Osteocyte (in vitro differentiated cells): ENCODE data around the gene FAM237A. TPM values are rescaled to one million over a fixed set of nuclear protein-coding genes. Genes with fewer than 3 reads are reported as not detected.

ENCODE experiments used
- DNase-seq: peaks from one replicate; pipeline ENCODE4 v3.0.0; 2021; ENCODE audit warnings: mixed read lengths; ENCODE audit not compliant: unreplicated experiment; ENCODE audit errors: extremely low spot score
- H3K27ac Mint-ChIP-seq: one replicate; pipeline ENCODE4 v1.8.0; 2021; ENCODE audit warnings: mild to moderate bottlenecking, mixed read lengths; ENCODE audit not compliant: unreplicated experiment
- H3K27me3 Mint-ChIP-seq: one replicate; pipeline ENCODE4 v1.8.0; 2021; ENCODE audit warnings: mixed read lengths; ENCODE audit not compliant: unreplicated experiment
- H3K36me3 Mint-ChIP-seq: one replicate; pipeline ENCODE4 v1.8.0; 2021; ENCODE audit warnings: mixed read lengths; ENCODE audit not compliant: unreplicated experiment
- H3K4me1 Mint-ChIP-seq: one replicate; pipeline ENCODE4 v1.8.0; 2021; ENCODE audit warnings: mixed read lengths; ENCODE audit not compliant: unreplicated experiment
- H3K4me3 Mint-ChIP-seq: one replicate; pipeline ENCODE4 v1.8.0; 2021; ENCODE audit warnings: mild to moderate bottlenecking, moderate library complexity, mixed read lengths; ENCODE audit not compliant: unreplicated experiment
- H3K9me3 Mint-ChIP-seq: one replicate; pipeline ENCODE4 v1.8.0; 2021; ENCODE audit warnings: mixed read lengths; ENCODE audit not compliant: unreplicated experiment
- CTCF ChIP-seq: fragments of 200-600 bp; sonication (generic); IDR thresholded peaks from 2 replicates; pipeline ENCODE4 v1.5.0; 2021; ENCODE audit warnings: antibody characterized with exemption, mild to moderate bottlenecking, moderate library complexity
- long read RNA-seq: library from polyadenylated mRNA; unstranded; transcript quantifications from one replicate; pipeline ENCODE4 v2.0.0, GENCODE V29; 2021
- total RNA-seq: library from RNA; stranded (reverse); gene quantifications from 2 replicates; pipeline ENCODE4 v1.2.1, GENCODE V29; 2021

Gene FAM237A
- total RNA-seq = not detected in 2 replicates
- long read RNA-seq = 0 reads

DNA sequence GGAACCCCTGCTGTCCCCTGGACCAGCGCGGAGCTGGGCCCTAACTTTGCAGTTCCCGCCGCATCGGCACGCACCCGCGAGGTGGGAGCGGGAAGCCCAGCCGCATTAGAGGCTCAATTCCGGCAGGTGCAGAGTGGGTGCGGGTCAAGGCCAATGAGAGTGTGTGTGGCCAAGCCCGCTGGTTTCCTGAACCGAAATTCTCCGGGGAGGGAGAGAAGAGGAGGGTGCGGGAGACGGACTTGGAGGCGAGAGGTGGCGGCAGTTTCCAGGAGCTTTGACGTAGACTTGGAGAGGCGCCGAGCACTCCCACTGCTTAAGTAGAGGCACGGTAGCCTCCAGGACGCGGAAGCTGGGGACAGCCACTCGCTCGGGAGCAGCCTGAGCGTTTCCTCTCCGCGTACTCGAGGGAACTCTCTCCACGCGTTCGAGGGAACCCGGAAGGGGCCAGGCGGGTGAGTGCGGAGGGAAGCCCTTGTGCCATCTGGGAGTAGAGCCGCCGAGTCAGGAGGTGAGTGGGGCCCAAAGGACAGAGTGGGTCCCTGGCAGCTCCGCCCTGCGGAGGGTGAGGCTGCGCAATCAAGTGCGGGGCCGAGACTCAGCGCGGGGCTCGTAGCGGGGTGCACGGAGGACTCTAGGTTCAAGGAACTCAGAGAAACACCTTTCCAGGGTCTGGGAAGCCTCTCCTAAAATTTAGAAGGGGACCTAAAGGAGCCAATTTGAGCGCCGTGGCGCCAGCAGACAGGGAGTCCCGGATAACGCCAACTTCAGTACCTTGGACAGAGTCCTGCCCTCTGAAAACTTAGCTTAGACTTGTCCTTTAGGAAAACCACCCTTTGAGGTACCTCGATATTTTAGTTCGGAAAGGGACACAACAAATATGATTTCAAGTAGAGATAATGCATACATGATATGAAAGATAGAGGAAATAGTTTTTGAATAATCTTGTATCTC is at the start of gene FAM237A:
Gene FAM237A, plus strand, starts transcription at position 413 of the 951 bp plus-strand sequence. CDS start 1,750 bp downstream, outside the sequence.
- peak; percentile 84 for DNase-seq
- no peak for TF ChIP-seq CTCF
- H3K27ac Mint-ChIP-seq = no peak within 1 kb of the TSS
- no peaks in the 10 kb centered on the region for H3K9me3 Mint-ChIP-seq
- H3K4me1 Mint-ChIP-seq = peaks cover 2% of the 10 kb centered on the region
- no peaks in the 10 kb centered on the region for H3K36me3 Mint-ChIP-seq
- peak within 1 kb of the TSS; percentile 23 for H3K4me3 Mint-ChIP-seq
- H3K27me3 Mint-ChIP-seq = peaks cover 11% of the 10 kb centered on the region

GRCh38 chr2:206597717-206598218 is 44.5 kb upstream of the FAM237A start:
- no peaks in the 10 kb centered on the region for H3K4me1 Mint-ChIP-seq
- no peak for TF ChIP-seq CTCF
- H3K4me3 Mint-ChIP-seq = no peak overlapping the region
- H3K27ac Mint-ChIP-seq = no peak overlapping the region
- no peaks in the 10 kb centered on the region for H3K36me3 Mint-ChIP-seq
- H3K27me3 Mint-ChIP-seq = no peaks in the 10 kb centered on the region
- no peaks in the 10 kb centered on the region for H3K9me3 Mint-ChIP-seq
- DNase-seq = no peak

DNA sequence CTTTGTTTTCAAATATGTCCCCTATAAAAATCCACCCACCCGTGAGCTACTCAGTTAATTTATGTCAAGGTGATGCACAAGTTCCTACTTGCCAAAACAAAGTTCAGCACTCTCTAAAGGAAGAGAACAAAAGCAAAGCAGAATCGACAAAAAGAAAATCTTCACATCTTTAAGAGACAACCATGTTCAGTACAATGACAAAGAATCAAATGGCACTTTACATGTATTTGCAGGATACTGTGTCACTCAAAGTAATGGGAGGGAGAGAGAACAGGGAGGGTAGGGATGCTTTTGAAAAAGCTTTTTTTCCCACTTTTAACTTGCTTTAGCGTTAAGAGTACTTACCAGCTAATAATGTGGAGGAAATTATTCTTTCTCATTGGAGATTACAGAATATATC is 39.0 kb upstream of the FAM237A start:
- H3K36me3 Mint-ChIP-seq = no peaks in the 10 kb centered on the region
- H3K27me3 Mint-ChIP-seq = no peaks in the 10 kb centered on the region
- no peaks in the 10 kb centered on the region for H3K4me1 Mint-ChIP-seq
- TF ChIP-seq CTCF = no peak
- H3K4me3 Mint-ChIP-seq = no peak overlapping the region
- no peak overlapping the region for H3K27ac Mint-ChIP-seq
- DNase-seq = no peak
- H3K9me3 Mint-ChIP-seq = no peaks in the 10 kb centered on the region

- no peak for DNase-seq
- H3K9me3 Mint-ChIP-seq = no peaks in the 10 kb centered on the region
- H3K4me3 Mint-ChIP-seq = no peak overlapping the region
- peaks cover 15% of the 10 kb centered on the region for H3K4me1 Mint-ChIP-seq
- no peak for TF ChIP-seq CTCF
- no peak overlapping the region for H3K27ac Mint-ChIP-seq
- no peaks in the 10 kb centered on the region for H3K27me3 Mint-ChIP-seq
- H3K36me3 Mint-ChIP-seq = no peaks in the 10 kb centered on the region
These were observed 31.8 kb upstream of the FAM237A start for GRCh38 chr2:206610451-206610850.

DNA sequence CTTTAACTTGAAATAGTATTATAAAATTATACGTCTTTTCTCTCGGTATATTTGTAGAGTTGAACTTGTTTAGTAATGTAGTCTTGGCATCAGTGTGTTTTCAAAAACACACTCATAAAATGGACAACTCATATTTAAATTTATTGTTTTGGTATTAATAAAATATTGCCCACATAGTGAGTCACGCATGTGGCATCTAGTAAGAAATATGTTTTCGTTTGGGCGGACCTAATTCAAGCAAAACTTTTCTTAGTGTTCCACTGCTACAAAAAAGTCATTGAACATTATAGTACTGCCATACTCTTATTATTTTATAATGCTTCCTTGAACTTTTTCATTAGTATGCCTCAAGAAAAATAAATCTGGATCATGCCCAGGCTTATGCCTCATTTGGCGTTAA is 31.1 kb upstream of the FAM237A start:
- DNase-seq = no peak
- Mint-ChIP-seq H3K4me1 (peaks cover 15% of the 10 kb centered on the region), H3K36me3 (no peaks in the 10 kb centered on the region), H3K4me3 (no peak overlapping the region), H3K27ac (no peak overlapping the region), H3K27me3 (no peaks in the 10 kb centered on the region), H3K9me3 (no peaks in the 10 kb centered on the region)
- TF ChIP-seq CTCF = no peak
